Lung microvascular endothelial cell (primary cell): Measurements from ENCODE around the gene TIGD6. TPM values are rescaled to one million over a fixed set of nuclear protein-coding genes. Genes with fewer than 3 reads are reported as not detected.
"Not testable (repeated sequence)": the region's sequence is repeated elsewhere in the genome, so short reads cannot be mapped to it uniquely, and the experiment has no call there.

Source experiments
- DNase-seq, 2 donors: peaks; one replicate each; pipeline versions ENCODE4 v3.0.0 to v3.0.0-alpha.2; 2010; ENCODE audit warnings: low read depth in 2 of 2
- total RNA-seq: library from RNA; depleted of rRNA; stranded (reverse); fragments of >200 nt; gene quantifications from 2 replicates; pipeline ENCODE4 v1.2.1, GENCODE V29; 2014

Gene TIGD6
- 2.6 and 5.6 TPM in 2 replicates for total RNA-seq

DNA sequence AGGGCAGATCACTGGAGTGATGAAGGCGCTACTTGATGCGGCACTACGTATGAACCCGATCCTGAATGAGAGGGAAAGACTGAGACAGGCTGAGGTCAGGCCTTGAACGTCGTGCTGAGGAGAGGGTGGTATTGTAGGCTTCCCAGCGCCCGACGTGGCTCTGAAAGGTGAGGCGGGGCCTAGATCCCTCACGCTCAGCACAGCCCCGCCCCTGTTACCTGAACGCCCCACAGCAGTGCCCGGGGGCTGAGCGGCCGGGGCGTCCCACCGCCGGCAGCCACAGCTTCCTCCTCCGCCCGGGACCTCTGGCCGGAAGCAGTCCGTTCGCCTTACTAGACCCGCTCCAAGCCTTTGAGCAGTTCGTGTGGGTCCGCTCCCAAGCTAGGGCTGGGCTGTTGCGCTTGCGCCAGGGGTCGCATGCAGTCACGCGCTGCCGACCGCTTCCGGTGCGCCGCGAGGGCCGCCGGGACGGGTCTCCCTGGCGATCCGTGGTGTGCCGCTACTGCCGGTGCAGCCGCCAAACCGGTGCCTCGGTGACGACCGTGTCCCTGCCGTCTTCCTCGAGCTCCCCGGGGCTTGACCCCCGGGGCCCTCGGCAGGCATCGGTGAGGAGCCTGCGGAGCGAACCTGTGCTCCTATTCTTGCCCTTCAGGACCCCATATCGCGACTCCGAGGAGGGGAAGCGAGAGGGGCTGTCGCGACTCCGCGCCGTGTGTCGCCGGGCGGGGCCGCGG is at the start of gene TIGD6, which contains the start of gene HMGXB3:
TIGD6 (minus strand) TSS at position 399 of the 734 bp plus-strand sequence. CDS start 4,306 bp downstream, outside the sequence.
HMGXB3 (plus strand) TSS at position 484 of the 734 bp plus-strand sequence. CDS start 4,114 bp downstream, outside the sequence.
- peak; percentile 91 to 94 for DNase-seq

DNA sequence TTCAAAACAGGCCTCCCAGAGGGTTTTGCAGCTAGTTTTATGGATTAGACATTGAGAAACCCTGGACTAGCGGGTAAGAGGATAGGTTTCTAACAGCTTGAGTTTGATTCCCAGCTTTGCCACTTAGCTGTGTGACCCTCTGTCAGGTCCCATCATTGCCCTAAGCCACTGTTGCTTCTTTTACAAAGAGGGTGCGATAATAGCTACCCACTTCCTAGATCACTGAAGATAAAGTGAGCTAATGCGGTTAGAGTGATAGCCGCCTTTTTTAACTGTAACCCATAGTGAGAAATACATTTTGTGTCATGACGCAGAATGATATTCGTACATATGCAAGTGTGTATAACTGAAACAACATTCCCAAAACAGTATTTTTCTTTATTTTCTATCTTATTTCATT is 45.6 kb upstream of the TIGD6 start:
- DNase-seq: no peak

DNA sequence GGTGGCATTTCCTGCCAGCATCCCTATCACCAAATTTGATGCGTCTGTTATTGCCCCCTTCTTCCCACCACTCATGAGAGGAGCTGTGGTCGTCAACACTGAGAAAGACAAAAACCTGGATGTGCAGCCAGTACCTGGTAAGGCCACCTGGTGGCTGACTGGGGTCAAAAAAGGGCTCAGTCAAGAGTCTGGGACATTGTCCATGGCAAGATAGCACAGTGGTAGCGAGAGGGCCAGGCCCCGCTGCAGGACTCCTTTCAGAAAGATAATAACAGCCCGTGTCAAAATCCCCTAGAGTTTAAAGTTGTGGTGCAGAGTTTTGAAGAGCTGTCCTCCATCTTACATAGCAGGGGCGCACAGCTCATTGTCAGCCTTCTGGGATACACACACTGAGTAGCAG is 45.1 kb upstream of the TIGD6 start:
- DNase-seq: no peak

DNA sequence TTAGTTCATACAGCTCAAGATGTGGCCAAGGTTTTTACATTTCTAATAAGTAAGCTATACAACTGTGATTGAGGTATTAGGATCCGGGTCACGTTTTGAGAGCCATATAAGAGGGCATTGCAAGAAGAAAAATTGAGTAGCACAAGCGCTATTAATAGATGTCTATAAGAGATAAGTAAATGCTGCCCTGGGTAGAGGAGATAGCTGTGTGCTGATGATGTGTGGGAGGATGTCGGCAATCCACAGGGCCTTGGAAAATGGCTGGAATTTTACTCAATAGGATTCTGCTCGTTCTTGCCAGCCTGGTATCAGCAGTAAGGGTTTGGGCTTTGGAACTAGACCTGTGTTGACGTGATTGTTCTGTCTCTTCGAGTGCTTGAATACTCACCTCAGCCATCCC is 44.3 kb upstream of the TIGD6 start:
- no peak for DNase-seq

DNA sequence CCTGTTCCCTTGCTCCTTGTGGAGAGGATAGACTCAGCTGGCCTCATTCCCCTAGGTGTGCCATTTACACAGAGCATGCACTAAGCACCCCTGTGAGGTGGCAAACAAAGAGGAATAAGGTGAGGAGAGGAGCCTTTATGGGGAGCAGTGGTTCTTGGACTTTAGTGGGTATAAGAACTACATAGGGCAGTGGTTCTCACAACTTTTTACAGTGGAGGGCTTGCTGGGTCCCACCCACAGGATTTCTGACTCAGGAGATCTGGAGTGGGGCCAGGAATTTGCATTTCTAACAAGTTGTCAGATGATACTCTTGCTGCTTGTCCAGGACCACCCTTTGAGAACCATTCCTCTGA is 43.9 kb upstream of the TIGD6 start:
- DNase-seq: peak; percentile 29 to 77

DNA sequence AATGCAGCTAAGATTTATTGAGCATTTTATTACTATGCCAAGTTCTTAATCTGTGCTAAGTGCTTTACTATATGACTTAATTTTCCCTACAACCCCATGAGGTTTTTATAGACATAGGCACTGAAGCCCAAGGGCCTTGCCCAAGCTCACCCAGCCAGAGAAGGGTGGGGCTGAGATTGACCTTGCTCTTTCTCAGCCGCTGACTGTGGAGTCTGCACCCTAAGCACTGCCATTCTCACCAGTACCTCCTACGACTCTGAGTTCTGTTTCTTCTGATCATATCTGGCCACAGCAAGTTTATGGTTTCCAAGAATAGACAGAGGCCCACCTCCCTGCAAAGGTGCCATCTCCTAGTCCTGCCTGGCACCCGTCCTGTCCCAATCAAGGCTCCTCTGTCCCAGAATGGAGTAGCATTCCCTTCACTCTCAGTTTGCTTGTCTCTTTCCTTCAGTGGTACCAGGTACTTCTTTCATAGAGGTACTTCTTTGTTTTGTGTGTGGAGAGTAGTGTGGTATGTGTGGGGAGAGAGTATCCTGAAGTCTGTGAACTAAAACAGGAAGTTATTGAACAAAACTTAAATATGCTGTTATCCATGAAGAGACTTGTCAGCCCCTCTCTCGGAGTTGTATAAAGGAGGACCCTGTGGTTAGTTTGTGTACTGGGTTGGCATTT is 43.3 kb upstream of the TIGD6 start:
- DNase-seq: no peak

DNA sequence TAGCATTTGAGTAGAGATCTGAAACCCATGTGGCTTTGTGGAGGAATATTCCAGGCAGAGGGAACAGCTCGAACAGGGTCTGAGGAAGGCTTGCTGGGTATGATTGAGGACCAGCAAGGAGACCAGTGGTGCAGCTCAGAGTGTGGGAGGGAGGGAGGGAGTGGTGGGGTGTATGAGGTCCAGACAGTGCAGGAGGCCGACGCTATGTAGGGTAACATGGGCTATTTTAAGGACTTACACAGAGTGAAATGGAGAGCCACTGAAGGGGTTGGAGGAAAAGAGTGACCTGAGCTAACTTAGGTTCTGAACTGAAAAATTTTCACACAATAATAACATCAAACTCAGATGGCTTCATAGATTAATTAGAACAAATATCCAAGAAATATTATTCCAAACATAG is 42.0 kb upstream of the TIGD6 start:
- no peak for DNase-seq

DNA sequence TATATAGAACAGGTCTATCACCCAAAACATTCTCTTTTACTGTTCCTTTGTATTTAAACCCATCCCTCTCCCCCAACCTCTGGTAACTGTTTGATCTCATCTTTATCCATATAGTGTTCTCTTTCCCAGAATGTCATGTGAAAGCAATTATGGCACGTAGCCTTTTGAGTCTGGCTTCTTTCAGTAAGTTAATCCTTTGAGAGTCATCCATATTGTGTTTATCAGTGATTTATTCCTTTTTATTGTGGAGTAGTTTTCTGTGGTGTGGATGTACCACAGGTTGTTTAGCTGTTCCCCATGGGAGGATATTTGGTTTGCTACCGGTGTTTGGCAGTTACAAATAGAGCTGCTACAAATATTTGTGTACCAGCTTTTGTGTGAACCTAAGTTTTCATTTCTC is 38.1 kb upstream of the TIGD6 start:
- DNase-seq: no peak

DNA sequence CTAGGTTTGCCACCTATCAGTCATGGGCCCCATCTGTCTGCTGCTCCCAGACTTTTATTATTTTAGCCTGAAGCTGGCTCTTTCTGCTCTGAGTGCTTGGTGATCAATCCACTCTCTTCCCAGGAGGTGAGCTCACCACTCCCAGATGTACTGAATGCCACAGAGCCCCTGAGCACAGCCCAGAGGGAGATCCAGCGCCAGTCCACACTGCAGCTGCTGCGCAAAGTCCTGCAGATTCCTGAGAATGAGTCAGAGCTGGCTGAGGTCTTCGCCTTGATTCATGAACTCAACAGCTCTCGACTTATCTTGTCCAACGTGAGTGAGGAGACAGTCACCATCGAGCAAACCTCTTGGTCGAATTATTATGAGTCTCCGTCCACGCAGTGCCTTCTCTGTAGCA is 36.1 kb upstream of the TIGD6 start:
- peak in 1 of 2 donors; percentile 83 for DNase-seq

DNA sequence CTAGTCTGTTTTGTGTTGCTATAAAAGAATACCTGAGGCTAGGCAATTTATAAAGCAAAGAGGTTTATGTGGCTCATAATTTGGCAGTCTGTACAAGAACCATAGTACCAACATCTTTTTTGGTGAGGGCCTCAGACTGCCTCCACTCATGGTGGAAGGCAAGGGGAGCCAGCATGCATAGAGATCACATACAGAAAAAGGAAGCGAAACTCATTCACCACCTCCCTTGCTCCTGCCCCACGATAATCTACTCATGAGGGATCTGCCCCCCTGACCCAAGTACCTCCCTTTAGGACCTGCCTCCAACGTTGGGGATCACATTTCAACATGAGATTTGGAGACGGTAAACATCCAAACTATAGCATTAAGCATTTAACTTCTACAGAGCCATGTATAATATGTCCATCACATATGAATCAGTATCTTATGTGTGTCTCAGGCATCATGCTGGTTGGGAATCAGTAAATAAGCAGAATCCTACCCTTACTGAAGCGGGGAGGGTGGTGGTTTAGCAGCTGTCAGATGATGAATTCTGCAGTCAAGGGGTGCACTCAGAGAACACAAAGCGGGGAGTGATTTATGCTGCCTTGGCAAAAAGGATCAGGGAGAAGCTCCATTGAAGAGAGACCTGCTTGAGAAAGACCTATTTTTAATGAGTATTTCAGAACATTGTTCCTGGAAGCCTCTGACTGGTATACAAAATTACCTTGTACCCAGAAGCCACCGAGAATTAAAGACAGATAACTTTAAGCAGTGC is 34.9 kb upstream of the TIGD6 start:
- no peak for DNase-seq

DNA sequence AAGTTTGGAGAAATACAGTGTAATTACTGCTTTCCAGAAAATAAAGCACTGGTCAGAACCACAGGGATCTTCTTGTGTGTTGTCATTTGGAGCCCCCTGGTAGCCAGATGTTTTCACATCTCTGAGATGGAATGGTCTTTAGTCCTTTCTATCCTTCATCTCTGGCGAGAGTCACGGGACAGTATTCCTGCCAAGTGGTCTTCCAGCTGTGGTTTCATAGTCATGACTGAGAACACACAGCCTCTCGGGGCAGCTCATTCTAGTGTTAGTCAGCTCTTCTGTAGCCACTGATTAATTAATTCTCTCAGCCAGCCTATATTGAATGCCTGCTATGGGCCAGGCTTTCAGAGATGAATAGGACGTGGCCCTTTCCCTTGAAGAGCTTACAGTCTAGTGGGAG is 34.2 kb upstream of the TIGD6 start:
- DNase-seq: no peak

DNA sequence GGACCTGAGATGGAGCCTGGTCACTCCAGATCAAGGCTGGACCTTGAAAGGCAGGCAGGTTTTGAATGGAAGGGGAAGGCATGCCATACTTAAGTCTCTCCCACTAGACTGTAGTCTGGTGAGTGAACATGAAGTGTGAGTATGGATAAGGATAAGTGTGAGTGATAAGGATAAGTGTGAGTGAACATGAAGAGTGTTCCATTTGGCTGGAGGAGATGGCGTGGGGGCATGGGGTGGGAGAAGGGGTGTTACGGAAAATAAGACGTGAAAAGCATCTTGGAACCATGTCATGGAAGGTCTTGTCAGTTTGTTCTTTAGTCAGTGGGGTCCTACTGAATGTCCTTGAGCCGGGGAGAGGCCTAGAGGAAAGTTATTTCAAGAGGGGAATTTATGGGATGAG is 32.9 kb upstream of the TIGD6 start:
- DNase-seq: no peak

DNA sequence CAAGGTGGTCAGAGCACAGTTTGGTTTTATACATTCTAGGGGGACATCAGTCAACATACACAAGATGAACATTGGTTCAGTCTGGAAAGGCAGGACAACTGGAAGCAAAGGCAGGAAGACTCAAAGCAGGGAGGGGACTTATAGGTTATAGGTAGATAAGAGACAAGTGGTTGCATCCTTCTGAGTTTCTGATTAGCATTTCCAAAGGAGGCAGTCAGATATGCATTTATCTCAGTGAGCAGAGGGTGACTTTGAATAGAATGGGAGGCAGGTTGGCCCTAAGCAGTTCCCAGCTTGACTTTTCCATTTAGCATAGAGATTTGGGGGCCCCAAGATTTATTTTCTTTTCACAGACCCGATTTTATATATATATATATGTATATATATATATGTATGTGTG is 27.6 kb upstream of the TIGD6 start:
- DNase-seq: not testable (repeated sequence)

DNA sequence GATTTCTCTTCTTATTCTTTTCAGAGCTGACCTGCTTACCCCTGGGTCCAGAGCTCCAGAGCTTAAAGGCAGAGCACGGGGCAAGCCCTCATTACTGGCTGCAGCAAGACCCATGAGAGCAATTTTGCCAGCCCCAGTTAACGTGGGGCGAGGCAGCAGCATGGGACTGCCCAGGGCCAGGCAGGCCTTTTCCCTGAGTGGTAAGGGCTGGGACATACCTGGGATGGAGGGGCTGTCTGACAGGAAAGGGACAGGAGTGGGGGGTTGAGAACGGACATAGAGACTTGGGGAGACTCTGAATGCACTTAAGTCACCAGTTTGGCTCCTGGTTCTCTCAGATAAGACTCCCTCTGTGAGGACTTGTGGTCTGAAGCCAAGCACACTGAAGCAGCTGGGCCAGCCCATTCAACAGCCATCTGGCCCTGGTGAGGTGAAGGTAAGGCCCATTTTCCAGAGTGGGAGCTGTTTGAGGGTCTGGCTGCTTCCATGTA is 26.3 kb upstream of the TIGD6 start:
- no peak for DNase-seq

DNA sequence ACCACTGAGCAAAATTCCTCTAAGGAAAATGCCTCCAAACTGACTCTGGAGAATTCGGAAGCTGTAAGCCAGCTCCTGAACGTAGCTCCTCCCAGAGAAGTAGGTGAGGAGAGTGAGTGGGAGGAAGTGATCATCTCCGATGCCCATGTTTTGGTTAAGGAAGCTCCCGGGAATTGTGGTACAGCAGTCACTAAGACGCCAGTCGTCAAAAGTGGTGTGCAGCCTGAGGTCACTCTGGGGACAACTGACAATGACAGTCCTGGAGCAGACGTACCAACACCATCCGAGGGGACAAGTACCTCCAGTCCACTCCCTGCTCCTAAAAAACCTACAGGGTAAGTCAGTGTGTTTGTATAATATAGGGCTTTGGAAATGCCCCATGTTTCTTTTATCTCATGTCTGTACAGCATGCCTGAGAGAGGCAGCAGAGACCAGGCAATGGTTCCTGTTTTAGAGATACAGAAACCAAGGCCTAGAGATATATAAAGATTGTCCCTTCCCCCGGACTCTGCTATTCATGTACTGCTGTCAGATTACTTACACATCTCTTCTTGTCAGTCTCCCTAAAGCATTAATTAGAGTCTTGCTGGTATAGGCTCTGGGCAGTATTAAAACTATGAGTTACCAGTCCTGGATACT is 24.0 kb upstream of the TIGD6 start:
- peak in 1 of 2 donors; percentile 32 for DNase-seq

DNA sequence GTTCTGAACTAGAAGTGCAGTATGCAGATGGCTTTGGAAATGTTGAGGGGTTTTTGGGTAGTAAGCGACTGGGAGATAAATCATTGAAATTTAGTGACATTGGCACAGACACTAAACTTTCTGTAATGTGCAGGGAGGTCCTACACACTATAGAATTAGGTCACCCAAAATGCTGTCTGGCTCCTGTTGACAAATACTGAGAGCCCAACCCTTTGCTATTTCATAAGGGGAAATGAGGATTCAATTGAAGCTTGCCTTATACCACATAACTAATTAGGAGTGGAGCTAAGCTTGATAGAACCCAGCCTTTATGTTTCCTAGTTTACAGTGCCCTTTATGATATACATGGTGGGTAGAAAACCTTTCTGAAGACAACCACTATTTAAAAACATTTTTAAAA is 22.7 kb upstream of the TIGD6 start:
- DNase-seq: no peak

DNA sequence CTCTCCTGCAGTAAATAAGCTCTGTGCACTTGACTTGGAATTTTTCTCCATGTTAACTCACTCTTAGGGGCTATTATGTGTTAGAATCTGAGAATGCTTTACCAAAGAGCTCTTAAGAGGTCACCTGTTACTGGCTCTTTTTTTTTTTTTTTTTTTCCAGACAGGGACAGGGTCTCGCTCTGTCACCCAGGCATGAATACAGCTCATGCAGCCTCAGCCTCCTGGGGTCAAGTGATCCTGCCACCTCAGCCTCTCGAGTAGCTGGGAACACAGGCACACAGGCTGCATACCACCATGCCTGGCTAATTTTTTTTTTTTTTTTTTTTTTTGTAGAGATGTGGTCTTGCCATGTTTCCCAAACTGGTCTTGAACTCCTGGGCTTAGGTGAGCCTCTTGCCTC is 22.2 kb upstream of the TIGD6 start:
- no peak for DNase-seq

DNA sequence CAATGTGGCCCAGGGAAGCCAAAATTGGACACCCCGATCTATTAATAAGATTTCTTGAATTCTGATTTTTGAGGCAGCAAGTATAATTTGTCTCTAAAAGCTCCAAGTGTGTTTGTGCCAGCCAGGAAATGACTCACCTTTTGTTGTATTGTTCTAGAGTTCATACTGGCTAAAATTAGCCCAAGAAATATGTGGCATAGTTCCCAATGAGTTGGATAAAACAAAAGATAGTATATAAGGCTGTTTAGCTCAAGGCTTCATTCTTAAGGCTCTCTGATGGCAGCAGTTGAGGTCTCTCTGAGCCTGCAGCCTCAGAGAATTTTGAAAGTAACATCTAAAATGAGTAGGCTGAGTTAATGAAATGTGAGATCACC is 21.7 kb upstream of the TIGD6 start:
- DNase-seq: peak; percentile 91 to 96

DNA sequence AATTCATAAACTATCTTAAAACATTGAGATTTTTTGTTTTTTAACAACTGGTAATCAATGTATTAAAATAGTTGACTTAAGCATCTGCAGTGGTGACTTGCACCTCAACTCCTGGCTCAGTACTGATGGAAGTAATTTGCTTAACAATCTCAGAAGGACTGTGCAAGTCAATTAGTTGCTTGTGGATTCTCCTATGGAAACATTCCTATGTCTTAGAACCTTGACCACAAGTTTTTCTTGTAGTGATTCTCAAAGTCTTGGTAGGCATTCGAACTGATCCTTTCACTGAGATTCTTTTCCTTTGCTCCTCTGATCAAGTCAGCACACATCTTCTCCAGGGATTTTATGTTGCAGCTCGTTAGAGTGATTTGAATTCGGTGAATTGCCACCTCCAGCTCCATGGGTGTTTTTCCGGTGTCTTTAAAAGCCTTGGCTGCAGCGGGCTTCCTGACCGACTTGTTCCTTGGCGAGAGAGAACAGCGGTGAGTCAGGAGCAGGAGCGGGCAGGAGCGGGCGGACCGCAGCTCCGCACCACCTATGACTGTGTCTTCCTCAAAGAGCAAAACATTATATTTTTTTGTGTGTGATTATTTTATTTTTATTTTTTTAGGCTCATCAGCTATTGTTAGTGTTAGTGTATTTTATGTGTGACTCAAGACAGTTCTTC is 21.2 kb upstream of the TIGD6 start:
- peak; percentile 63 to 92 for DNase-seq

DNA sequence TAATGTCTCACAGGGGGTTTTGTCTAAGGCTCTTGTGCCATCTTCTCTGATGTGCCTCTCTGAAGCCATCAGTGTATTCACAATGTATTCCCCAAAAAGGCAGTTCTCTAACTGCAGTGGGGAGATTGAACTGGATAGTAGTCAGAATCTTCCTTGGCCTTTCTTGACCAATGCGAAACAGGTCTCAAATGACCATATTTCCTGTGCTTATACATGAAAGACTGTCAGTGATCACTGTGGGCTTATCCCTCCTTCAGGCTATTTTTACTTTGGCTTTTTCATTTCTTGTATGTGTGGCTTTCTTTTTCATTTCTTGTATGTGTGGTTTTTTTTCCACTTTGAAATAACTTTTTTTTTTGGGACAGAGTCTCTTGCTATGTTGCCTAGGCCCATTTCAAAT is 19.8 kb upstream of the TIGD6 start:
- no peak for DNase-seq
